ENCODE measurements around the gene TERB2.
"Not testable (repeated sequence)": the region's sequence is repeated elsewhere in the genome, so short reads cannot be mapped to it uniquely, and the experiment has no call there.

TERB2 gene

DNA sequence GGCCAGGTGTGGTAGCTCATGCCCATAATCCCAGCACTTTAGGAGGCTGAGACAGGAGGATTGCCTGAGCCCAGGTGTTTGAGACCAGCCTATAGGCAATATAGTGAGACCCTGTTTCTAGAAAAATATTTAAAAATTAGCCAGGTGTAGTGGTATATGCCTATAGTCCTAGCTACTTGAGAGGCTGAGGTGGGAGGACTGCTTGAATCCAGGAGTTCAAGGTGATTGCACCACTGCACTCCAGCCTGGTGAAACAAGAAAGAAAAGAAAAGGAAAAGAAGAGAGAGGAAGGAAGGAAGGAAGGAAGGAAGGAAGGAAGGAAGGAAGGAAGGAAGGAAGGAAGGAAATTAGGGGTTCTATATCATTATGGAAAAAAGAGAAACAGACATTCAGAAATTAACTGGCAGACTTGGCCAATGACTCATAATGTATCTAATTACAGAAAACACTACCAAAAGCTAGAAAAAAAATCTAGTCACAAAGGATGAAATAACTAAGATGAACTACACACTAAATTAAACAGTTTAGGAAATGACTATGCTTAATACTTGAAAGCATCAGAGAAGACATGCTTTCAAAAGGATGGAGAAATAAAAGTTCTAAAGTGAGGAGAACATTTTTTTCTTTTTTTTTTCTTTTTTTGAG is 45.4 kb upstream of the TERB2 start:
- Histone ChIP-seq H3K9me3 (ENCODE audit: control insufficient read depth, insufficient read depth, low read depth, low read length) (no peaks in the 10 kb centered on the region), H3K27ac (ENCODE audit: extremely low read depth, low read depth, low read length) (no peak overlapping the region), H3K4me3 (ENCODE audit: low read depth, low read length) (no peak overlapping the region), H3K36me3 (ENCODE audit: control insufficient read depth in 2 of 2, insufficient read depth in 1 of 2, low read length in 2 of 2) (no peaks in the 10 kb centered on the region), H3K4me1 (ENCODE audit: control insufficient read depth, insufficient read depth, low read length) (no peaks in the 10 kb centered on the region)
- TF ChIP-seq SP2 (tag by site-specific recombination; IDR thresholded peaks at IDR 0.05) (no peak), ZNF664 (tag by site-specific recombination; IDR thresholded peaks at IDR 0.05) (peak; percentile 17; the same call in 1 of the 2 replicates), ZNF362 (tag by site-specific recombination; IDR thresholded peaks at IDR 0.05) (peak; percentile 72; the same call in 1 of the 2 replicates), PRDM4 (tag by site-specific recombination; IDR thresholded peaks at IDR 0.05) (peak; percentile 32; the same call in 1 of the 2 replicates)
- POLR2A ChIA-PET: no interaction called here
- CTCF ChIA-PET: no interaction called here

- H3K9me3 ChIP-seq (ENCODE audit: control insufficient read depth, insufficient read depth, low read depth, low read length); H3K4me1 ChIP-seq (ENCODE audit: control insufficient read depth, insufficient read depth, low read length); H3K36me3 ChIP-seq (ENCODE audit: control insufficient read depth in 2 of 2, insufficient read depth in 1 of 2, low read length in 2 of 2); H3K27ac ChIP-seq (ENCODE audit: extremely low read depth, low read depth, low read length); H3K4me3 ChIP-seq (ENCODE audit: low read depth, low read length); CTCF ChIA-PET; POLR2A ChIA-PET: not testable (repeated sequence)
Measured at GRCh38 chr15:44912186-44912585, 44.3 kb upstream of the TERB2 start.

DNA sequence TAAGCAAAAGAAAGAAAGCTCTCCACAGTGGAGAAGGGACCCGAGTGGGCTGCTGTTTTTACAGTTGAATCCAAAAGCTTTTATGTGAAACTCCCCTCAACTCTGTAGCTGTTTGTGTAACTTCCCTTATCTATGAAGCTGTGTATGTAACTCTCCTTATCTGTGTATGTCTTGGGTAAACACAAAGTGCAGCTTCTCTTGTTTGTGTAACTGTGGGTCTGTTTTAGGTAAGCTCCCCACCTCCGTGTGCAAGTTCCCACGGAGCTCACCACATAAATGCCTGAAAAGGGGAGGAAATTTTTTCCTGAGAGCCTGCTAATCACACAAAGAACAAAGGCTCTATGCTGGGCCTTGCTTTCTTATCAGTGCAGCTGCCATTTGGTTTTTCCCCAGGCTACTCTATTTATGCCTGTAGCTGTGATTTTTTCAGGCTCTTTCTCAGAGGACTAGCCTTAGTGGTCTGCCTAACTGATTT is 43.5 kb upstream of the TERB2 start:
- H3K36me3 ChIP-seq (ENCODE audit: control insufficient read depth in 2 of 2, insufficient read depth in 1 of 2, low read length in 2 of 2); H3K9me3 ChIP-seq (ENCODE audit: control insufficient read depth, insufficient read depth, low read depth, low read length); H3K4me1 ChIP-seq (ENCODE audit: control insufficient read depth, insufficient read depth, low read length); H3K27ac ChIP-seq (ENCODE audit: extremely low read depth, low read depth, low read length); CTCF ChIA-PET; H3K4me3 ChIP-seq (ENCODE audit: low read depth, low read length); POLR2A ChIA-PET: not testable (repeated sequence)
- TF ChIP-seq SETDB1 (IDR thresholded peaks at IDR 0.05; ENCODE audit: insufficient read length, low read length): peak; percentile 52

DNA sequence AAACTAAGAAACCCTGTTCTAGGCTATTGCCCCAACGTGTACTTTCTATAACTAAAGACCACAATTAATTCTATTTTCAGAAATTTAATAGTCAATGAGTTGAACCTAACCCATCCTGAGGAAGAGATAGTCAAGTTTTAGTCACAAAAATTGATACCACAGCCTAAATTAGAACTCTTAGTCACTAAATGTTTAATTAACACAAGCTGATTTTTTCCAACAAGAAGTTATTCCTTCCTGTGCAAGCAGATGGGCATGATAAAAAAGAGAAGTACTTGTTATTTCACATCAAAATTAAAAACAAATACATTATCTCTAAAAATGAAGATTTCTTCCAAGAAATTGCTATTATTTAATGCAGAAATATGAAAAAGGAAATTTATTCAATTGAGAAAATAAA is 38.4 kb upstream of the TERB2 start:
- Histone ChIP-seq H3K9me3 (ENCODE audit: control insufficient read depth, insufficient read depth, low read depth, low read length) (no peaks in the 10 kb centered on the region), H3K4me3 (ENCODE audit: low read depth, low read length) (no peak overlapping the region), H3K4me1 (ENCODE audit: control insufficient read depth, insufficient read depth, low read length) (no peaks in the 10 kb centered on the region), H3K27ac (ENCODE audit: extremely low read depth, low read depth, low read length) (no peak overlapping the region), H3K36me3 (ENCODE audit: control insufficient read depth in 2 of 2, insufficient read depth in 1 of 2, low read length in 2 of 2) (no peaks in the 10 kb centered on the region)
- POLR2A ChIA-PET: no interaction called here
- CTCF ChIA-PET: no interaction called here
- TF ChIP-seq, protein P1, sequence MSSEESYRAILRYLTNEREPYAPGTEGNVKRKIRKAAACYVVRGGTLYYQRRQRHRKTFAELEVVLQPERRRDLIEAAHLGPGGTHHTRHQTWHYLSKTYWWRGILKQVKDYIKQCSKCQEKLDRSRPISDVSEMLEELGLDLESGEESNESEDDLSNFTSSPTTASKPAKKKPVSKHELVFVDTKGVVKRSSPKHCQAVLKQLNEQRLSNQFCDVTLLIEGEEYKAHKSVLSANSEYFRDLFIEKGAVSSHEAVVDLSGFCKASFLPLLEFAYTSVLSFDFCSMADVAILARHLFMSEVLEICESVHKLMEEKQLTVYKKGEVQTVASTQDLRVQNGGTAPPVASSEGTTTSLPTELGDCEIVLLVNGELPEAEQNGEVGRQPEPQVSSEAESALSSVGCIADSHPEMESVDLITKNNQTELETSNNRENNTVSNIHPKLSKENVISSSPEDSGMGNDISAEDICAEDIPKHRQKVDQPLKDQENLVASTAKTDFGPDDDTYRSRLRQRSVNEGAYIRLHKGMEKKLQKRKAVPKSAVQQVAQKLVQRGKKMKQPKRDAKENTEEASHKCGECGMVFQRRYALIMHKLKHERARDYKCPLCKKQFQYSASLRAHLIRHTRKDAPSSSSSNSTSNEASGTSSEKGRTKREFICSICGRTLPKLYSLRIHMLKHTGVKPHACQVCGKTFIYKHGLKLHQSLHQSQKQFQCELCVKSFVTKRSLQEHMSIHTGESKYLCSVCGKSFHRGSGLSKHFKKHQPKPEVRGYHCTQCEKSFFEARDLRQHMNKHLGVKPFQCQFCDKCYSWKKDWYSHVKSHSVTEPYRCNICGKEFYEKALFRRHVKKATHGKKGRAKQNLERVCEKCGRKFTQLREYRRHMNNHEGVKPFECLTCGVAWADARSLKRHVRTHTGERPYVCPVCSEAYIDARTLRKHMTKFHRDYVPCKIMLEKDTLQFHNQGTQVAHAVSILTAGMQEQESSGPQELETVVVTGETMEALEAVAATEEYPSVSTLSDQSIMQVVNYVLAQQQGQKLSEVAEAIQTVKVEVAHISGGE (tag by site-specific recombination; conservative IDR thresholded peaks at IDR 0.05; ENCODE audit: low read depth): no peak
- TF ChIP-seq KLF9 (tag by site-specific recombination; IDR thresholded peaks at IDR 0.05; ENCODE audit: low read depth) (no peak), ZSCAN23 (tag by site-specific recombination; IDR thresholded peaks at IDR 0.05) (no peak), ZNF558 (tag by site-specific recombination; IDR thresholded peaks at IDR 0.05) (no peak), ZNF692 (tag by site-specific recombination; IDR thresholded peaks at IDR 0.05) (no peak), IKZF3 (tag by site-specific recombination; IDR thresholded peaks at IDR 0.05) (no peak), HOXD13 (CRISPR knock-in tag; IDR thresholded peaks at IDR 0.05; ENCODE audit: borderline replicate concordance) (no peak), ZNF138 (tag by site-specific recombination; IDR thresholded peaks at IDR 0.05; ENCODE audit: borderline replicate concordance) (no peak), EGR2 (tag by site-specific recombination; IDR thresholded peaks at IDR 0.05; ENCODE audit: low read depth) (no peak), SALL2 (tag by site-specific recombination; IDR thresholded peaks at IDR 0.05; ENCODE audit: borderline replicate concordance) (no peak), ZNF514 (tag by site-specific recombination; IDR thresholded peaks at IDR 0.05) (no peak)
- TF ChIP-seq, protein P2, sequence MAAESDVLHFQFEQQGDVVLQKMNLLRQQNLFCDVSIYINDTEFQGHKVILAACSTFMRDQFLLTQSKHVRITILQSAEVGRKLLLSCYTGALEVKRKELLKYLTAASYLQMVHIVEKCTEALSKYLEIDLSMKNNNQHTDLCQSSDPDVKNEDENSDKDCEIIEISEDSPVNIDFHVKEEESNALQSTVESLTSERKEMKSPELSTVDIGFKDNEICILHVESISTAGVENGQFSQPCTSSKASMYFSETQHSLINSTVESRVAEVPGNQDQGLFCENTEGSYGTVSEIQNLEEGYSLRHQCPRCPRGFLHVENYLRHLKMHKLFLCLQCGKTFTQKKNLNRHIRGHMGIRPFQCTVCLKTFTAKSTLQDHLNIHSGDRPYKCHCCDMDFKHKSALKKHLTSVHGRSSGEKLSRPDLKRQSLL (tag by site-specific recombination; IDR thresholded peaks at IDR 0.05): no peak

All from HEK293 (cell line).